ENCODE measurements around the gene VSIR. TPM values are rescaled to one million over a fixed set of nuclear protein-coding genes. Genes with fewer than 3 reads are reported as not detected.

VSIR gene
- total and polyA plus RNA-seq, 10 of the 15 experiments (the other 5 are each of a cell fraction or from before 2014, with no cell fraction given), result 0.19 to 12.5 (median 6.7) TPM

- TF ChIP-seq ZBTB4 (CRISPR knock-in tag; IDR thresholded peaks at IDR 0.05) (no peak), IRF4 (IDR thresholded peaks at IDR 0.05; ENCODE audit: low read depth, low read length) (no peak), PML (IDR thresholded peaks at IDR 0.05; ENCODE audit: low read length) (no peak), MTA3 (IDR thresholded peaks at IDR 0.05; ENCODE audit: borderline replicate concordance, low read length) (no peak), RFX5 (IDR thresholded peaks at IDR 0.05; ENCODE audit: low read depth, low read length) (no peak), PAX8 (IDR thresholded peaks at IDR 0.05) (0 out of 2 replicates have a peak, but pooled peaks have one; percentile 76), ATF2 (IDR thresholded peaks at IDR 0.05; ENCODE audit: low read length) (peak; percentile 57; the same call in 1 of the 2 replicates), SMARCA5 (IDR thresholded peaks at IDR 0.05) (no peak), ZNF207 (IDR thresholded peaks at IDR 0.05; ENCODE audit: borderline replicate concordance) (no peak), ASH2L (IDR thresholded peaks at IDR 0.05; ENCODE audit: borderline replicate concordance, low read depth) (no peak), MTA2 (IDR thresholded peaks at IDR 0.05; ENCODE audit: low read depth) (peak; percentile 82), RAD51 (IDR thresholded peaks at IDR 0.05) (no peak), CBX5 (IDR thresholded peaks at IDR 0.05; ENCODE audit: low read depth) (no peak), FOXK2 (IDR thresholded peaks at IDR 0.05) (no peak)
- TF ChIP-seq, protein P1, sequence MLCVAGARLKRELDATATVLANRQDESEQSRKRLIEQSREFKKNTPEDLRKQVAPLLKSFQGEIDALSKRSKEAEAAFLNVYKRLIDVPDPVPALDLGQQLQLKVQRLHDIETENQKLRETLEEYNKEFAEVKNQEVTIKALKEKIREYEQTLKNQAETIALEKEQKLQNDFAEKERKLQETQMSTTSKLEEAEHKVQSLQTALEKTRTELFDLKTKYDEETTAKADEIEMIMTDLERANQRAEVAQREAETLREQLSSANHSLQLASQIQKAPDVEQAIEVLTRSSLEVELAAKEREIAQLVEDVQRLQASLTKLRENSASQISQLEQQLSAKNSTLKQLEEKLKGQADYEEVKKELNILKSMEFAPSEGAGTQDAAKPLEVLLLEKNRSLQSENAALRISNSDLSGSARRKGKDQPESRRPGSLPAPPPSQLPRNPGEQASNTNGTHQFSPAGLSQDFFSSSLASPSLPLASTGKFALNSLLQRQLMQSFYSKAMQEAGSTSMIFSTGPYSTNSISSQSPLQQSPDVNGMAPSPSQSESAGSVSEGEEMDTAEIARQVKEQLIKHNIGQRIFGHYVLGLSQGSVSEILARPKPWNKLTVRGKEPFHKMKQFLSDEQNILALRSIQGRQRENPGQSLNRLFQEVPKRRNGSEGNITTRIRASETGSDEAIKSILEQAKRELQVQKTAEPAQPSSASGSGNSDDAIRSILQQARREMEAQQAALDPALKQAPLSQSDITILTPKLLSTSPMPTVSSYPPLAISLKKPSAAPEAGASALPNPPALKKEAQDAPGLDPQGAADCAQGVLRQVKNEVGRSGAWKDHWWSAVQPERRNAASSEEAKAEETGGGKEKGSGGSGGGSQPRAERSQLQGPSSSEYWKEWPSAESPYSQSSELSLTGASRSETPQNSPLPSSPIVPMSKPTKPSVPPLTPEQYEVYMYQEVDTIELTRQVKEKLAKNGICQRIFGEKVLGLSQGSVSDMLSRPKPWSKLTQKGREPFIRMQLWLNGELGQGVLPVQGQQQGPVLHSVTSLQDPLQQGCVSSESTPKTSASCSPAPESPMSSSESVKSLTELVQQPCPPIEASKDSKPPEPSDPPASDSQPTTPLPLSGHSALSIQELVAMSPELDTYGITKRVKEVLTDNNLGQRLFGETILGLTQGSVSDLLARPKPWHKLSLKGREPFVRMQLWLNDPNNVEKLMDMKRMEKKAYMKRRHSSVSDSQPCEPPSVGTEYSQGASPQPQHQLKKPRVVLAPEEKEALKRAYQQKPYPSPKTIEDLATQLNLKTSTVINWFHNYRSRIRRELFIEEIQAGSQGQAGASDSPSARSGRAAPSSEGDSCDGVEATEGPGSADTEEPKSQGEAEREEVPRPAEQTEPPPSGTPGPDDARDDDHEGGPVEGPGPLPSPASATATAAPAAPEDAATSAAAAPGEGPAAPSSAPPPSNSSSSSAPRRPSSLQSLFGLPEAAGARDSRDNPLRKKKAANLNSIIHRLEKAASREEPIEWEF (IDR thresholded peaks at IDR 0.05; ENCODE audit: insufficient replicate concordance, low read depth, low read length), result peak; percentile 81
- TF ChIP-seq, protein P2, sequence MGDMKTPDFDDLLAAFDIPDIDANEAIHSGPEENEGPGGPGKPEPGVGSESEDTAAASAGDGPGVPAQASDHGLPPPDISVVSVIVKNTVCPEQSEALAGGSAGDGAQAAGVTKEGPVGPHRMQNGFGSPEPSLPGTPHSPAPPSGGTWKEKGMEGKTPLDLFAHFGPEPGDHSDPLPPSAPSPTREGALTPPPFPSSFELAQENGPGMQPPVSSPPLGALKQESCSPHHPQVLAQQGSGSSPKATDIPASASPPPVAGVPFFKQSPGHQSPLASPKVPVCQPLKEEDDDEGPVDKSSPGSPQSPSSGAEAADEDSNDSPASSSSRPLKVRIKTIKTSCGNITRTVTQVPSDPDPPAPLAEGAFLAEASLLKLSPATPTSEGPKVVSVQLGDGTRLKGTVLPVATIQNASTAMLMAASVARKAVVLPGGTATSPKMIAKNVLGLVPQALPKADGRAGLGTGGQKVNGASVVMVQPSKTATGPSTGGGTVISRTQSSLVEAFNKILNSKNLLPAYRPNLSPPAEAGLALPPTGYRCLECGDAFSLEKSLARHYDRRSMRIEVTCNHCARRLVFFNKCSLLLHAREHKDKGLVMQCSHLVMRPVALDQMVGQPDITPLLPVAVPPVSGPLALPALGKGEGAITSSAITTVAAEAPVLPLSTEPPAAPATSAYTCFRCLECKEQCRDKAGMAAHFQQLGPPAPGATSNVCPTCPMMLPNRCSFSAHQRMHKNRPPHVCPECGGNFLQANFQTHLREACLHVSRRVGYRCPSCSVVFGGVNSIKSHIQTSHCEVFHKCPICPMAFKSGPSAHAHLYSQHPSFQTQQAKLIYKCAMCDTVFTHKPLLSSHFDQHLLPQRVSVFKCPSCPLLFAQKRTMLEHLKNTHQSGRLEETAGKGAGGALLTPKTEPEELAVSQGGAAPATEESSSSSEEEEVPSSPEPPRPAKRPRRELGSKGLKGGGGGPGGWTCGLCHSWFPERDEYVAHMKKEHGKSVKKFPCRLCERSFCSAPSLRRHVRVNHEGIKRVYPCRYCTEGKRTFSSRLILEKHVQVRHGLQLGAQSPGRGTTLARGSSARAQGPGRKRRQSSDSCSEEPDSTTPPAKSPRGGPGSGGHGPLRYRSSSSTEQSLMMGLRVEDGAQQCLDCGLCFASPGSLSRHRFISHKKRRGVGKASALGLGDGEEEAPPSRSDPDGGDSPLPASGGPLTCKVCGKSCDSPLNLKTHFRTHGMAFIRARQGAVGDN (IDR thresholded peaks at IDR 0.05), result peak; percentile 91; the same call in 1 of the 2 replicates
Measured at GRCh38 chr10:71769279-71769823, 4.0 kb downstream of the VSIR start (continued).
